ENCODE results near the gene UCMA.

DNA sequence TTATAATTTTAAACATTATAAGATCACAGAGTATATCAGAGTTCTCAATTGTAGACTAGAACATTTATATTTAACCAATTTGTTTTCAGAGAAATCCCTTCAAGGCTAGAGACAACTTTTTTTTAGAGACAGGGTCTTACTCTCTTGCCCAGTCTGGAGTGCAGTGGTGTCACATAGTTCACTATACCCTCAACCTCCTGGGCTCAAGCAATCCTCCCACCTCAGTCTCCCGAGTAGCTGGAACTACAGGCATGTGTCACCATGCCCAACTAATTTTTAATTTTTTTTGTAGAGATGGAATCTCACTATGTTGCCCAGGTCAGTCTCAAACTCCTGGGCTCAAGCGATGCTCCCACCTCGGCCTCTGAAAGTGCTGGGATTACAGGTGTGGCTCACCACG is 15.3 kb downstream of the UCMA start:
- TF ChIP-seq YY1 (IDR thresholded peaks at IDR 0.05; ENCODE audit: borderline replicate concordance in 1 of 3, control insufficient read depth in 1 of 3, extremely low read depth in 1 of 3, insufficient read depth in 3 of 3, insufficient read length in 1 of 3, insufficient replicate concordance in 2 of 3, low read depth in 1 of 3, low read length in 2 of 3) = no peak
- no peak for TF ChIP-seq TBL1XR1 (IDR thresholded peaks at IDR 0.05; ENCODE audit: low read length in 2 of 2)
- TF ChIP-seq, protein P1, sequence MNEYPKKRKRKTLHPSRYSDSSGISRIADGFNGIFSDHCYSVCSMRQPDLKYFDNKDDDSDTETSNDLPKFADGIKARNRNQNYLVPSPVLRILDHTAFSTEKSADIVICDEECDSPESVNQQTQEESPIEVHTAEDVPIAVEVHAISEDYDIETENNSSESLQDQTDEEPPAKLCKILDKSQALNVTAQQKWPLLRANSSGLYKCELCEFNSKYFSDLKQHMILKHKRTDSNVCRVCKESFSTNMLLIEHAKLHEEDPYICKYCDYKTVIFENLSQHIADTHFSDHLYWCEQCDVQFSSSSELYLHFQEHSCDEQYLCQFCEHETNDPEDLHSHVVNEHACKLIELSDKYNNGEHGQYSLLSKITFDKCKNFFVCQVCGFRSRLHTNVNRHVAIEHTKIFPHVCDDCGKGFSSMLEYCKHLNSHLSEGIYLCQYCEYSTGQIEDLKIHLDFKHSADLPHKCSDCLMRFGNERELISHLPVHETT (CRISPR knock-in tag; conservative IDR thresholded peaks at IDR 0.05 in 1 of 2, IDR thresholded peaks at IDR 0.05 in 1 of 2) = no peak
- TF ChIP-seq SMAD3 (CRISPR knock-in tag; conservative IDR thresholded peaks at IDR 0.05) = no peak
- no peak for TF ChIP-seq BRCA1 (IDR thresholded peaks at IDR 0.05)
- TF ChIP-seq BRCA1 (CRISPR knock-in tag; IDR thresholded peaks at IDR 0.05) = no peak
- TF ChIP-seq, protein P2, sequence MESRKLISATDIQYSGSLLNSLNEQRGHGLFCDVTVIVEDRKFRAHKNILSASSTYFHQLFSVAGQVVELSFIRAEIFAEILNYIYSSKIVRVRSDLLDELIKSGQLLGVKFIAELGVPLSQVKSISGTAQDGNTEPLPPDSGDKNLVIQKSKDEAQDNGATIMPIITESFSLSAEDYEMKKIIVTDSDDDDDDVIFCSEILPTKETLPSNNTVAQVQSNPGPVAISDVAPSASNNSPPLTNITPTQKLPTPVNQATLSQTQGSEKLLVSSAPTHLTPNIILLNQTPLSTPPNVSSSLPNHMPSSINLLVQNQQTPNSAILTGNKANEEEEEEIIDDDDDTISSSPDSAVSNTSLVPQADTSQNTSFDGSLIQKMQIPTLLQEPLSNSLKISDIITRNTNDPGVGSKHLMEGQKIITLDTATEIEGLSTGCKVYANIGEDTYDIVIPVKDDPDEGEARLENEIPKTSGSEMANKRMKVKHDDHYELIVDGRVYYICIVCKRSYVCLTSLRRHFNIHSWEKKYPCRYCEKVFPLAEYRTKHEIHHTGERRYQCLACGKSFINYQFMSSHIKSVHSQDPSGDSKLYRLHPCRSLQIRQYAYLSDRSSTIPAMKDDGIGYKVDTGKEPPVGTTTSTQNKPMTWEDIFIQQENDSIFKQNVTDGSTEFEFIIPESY (CRISPR knock-in tag; IDR thresholded peaks at IDR 0.05) = no peak
- TF ChIP-seq FOXM1 (IDR thresholded peaks at IDR 0.05; ENCODE audit: low read depth) = no peak
- TF ChIP-seq FOXM1 (CRISPR knock-in tag; IDR thresholded peaks at IDR 0.05; ENCODE audit: low read depth) = no peak

Data from K562 (cell line).